IMR-90 (cell line): ENCODE results near the gene STAT5A. TPM values are rescaled to one million over a fixed set of nuclear protein-coding genes. Genes with fewer than 3 reads are reported as not detected.
"Not testable (repeated sequence)": the region's sequence is repeated elsewhere in the genome, so short reads cannot be mapped to it uniquely, and the experiment has no call there.

ENCODE experiments used
- ATAC-seq: fragments of 200-7000 bp; cut with Tn5 transposase; 2 replicates; pipeline ENCODE4 v1.9.1; 2020; ENCODE audit warnings: low read depth, mild to moderate bottlenecking, moderate library complexity
- BruUV-seq: library from RNA; stranded (reverse); fragments of 400-500 nt; replicated peaks from 2 replicates; lab custom pipeline; 2021; lab: Mats Ljungman, UMichigan
- CTCF ChIA-PET: fragments of 300-600 bp; formaldehyde crosslinking; extraction: SDS; loops from one replicate; lab custom pipeline; 2021; ENCODE audit warnings: antibody characterized with exemption; lab: Yijun Ruan, JAX
- POLR2A ChIA-PET: fragments of 300-600 bp; sonication (Branson Sonifier 250); formaldehyde crosslinking; loops from one replicate; lab custom pipeline; 2022; ENCODE audit warnings: antibody characterized with exemption; ENCODE audit not compliant: unreplicated experiment; lab: Charles Lee
- DNase-seq: peaks from one replicate; pipeline ENCODE4 v3.0.0; 2013
- H2AFZ ChIP-seq: replicated peaks from 2 replicates; pipeline ENCODE3; 2013; ENCODE audit warnings: low read length, mild to moderate bottlenecking; ENCODE audit not compliant: poor library complexity
- H2AK5ac ChIP-seq: 2 replicates; pipeline ENCODE4 v1.6.1; 2013; ENCODE audit warnings: low read depth, low read length, inconsistent platforms
- H2AK9ac ChIP-seq: replicated peaks from 2 replicates; pipeline ENCODE3; 2013; ENCODE audit warnings: mild to moderate bottlenecking, low read depth, low read length, moderate library complexity; ENCODE audit not compliant: poor library complexity
- H2BK120ac ChIP-seq: 2 replicates; pipeline ENCODE4 v1.6.1; 2013; ENCODE audit warnings: low read depth, low read length, inconsistent platforms
- H2BK15ac ChIP-seq: 3 replicates; pipeline ENCODE4 v1.6.1; 2013; ENCODE audit warnings: low read depth, low read length, inconsistent platforms
- H2BK20ac ChIP-seq: 2 replicates; pipeline ENCODE4 v1.6.1; 2013; ENCODE audit warnings: low read depth, mild to moderate bottlenecking, inconsistent platforms, low read length, moderate library complexity
- H2BK5ac ChIP-seq: 2 replicates; pipeline ENCODE4 v1.6.1; 2013; ENCODE audit warnings: mild to moderate bottlenecking, low read depth, low read length, inconsistent platforms; ENCODE audit not compliant: poor library complexity, severe bottlenecking
- H3K14ac ChIP-seq: replicated peaks from 2 replicates; pipeline ENCODE4 v1.6.1; 2013; ENCODE audit warnings: low read depth, low read length, inconsistent platforms
- H3K18ac ChIP-seq: 2 replicates; pipeline ENCODE4 v1.6.1; 2013; ENCODE audit warnings: low read depth, low read length, control low read depth
- H3K23ac ChIP-seq: 2 replicates; pipeline ENCODE4 v1.6.1; 2013; ENCODE audit warnings: low read depth, low read length, inconsistent platforms
- H3K27ac ChIP-seq: 2 replicates; pipeline ENCODE4 v1.5.1; 2013; ENCODE audit warnings: mild to moderate bottlenecking, control low read depth, low read length; ENCODE audit not compliant: insufficient read depth
- H3K27me3 ChIP-seq: 2 replicates; pipeline ENCODE4 v1.6.1; 2013; ENCODE audit warnings: low read length; ENCODE audit not compliant: control insufficient read depth, insufficient read depth
- H3K36me3 ChIP-seq: 2 replicates; pipeline ENCODE4 v1.6.1; 2013; ENCODE audit warnings: low read length, mixed read lengths; ENCODE audit not compliant: control insufficient read depth, insufficient read depth
- H3K4ac ChIP-seq: 2 replicates; pipeline ENCODE4 v1.6.1; 2013; ENCODE audit warnings: low read depth, low read length, inconsistent platforms
- H3K4me1 ChIP-seq: 2 replicates; pipeline ENCODE4 v1.6.1; 2013; ENCODE audit warnings: low read length, mixed read lengths; ENCODE audit not compliant: control insufficient read depth, insufficient read depth
- H3K4me2 ChIP-seq: 2 replicates; pipeline ENCODE4 v1.6.1; 2013; ENCODE audit warnings: low read depth, mild to moderate bottlenecking, control low read depth, low read length, moderate library complexity
- H3K4me3 ChIP-seq: 2 replicates; pipeline ENCODE4 v1.5.1; 2013; ENCODE audit warnings: low read depth, mild to moderate bottlenecking, control low read depth, low read length, moderate library complexity; ENCODE audit not compliant: insufficient read depth
- H3K56ac ChIP-seq: 2 replicates; pipeline ENCODE4 v1.6.1; 2013; ENCODE audit warnings: low read length, inconsistent platforms; ENCODE audit not compliant: insufficient read depth; ENCODE audit errors: extremely low read depth
- H3K79me1 ChIP-seq, 2 experiments: 2 replicates each; pipeline ENCODE4 v1.6.1; 2013; ENCODE audit warnings: low read length in 2 of 2, inconsistent platforms in 1 of 2, low read depth in 1 of 2
- H3K9ac ChIP-seq: 2 replicates; pipeline ENCODE4 v1.6.1; 2013; ENCODE audit warnings: low read depth, low read length, control low read depth
- H3K9me1 ChIP-seq: 2 replicates; pipeline ENCODE4 v1.6.1; 2013; ENCODE audit warnings: low read length, inconsistent platforms; ENCODE audit not compliant: insufficient read depth
- H3K9me3 ChIP-seq: 2 replicates; pipeline ENCODE4 v1.6.1; 2013; ENCODE audit warnings: low read length; ENCODE audit not compliant: control insufficient read depth, insufficient read depth
- H4K20me1 ChIP-seq: 2 replicates; pipeline ENCODE4 v1.6.1; 2013; ENCODE audit warnings: low read length, inconsistent platforms; ENCODE audit not compliant: insufficient read depth
- H4K5ac ChIP-seq: 2 replicates; pipeline ENCODE4 v1.6.1; 2013; ENCODE audit warnings: mild to moderate bottlenecking, low read depth, low read length, control low read depth
- H4K8ac ChIP-seq, 2 experiments: 2 replicates each; pipeline ENCODE4 v1.6.1; 2013; ENCODE audit warnings: low read depth in 2 of 2, low read length in 2 of 2, control low read depth in 1 of 2, inconsistent platforms in 1 of 2
- H4K91ac ChIP-seq: 2 replicates; pipeline ENCODE4 v1.6.1; 2013; ENCODE audit warnings: low read depth, low read length, inconsistent platforms; ENCODE audit not compliant: insufficient read depth
- CEBPB ChIP-seq: IDR thresholded peaks from 2 replicates; pipeline ENCODE4 v1.6.1; 2012; ENCODE audit warnings: low read depth, low read length, improper control_type of control experiment
- CHD1 ChIP-seq: IDR thresholded peaks from 2 replicates; pipeline ENCODE4 v1.6.1; 2012; ENCODE audit warnings: low read depth, low read length, improper control_type of control experiment
- FOS ChIP-seq: fragments of 150-350 bp; IDR thresholded peaks from 2 replicates; pipeline ENCODE4 v1.6.1; 2016; ENCODE audit warnings: low read depth, low read length
- MAFK ChIP-seq: IDR thresholded peaks from 2 replicates; pipeline ENCODE4 v1.6.1; 2012; ENCODE audit warnings: low read depth, low read length, improper control_type of control experiment
- MXI1 ChIP-seq: IDR thresholded peaks from 2 replicates; pipeline ENCODE4 v1.6.1; 2012; ENCODE audit warnings: low read depth, mild to moderate bottlenecking, low read length, moderate library complexity, borderline replicate concordance
- SMC3 ChIP-seq: fragments of 150-350 bp; IDR thresholded peaks from 2 replicates; pipeline ENCODE4 v1.6.1; 2016; ENCODE audit warnings: low read depth, mild to moderate bottlenecking, antibody characterized with exemption, low read length, moderate library complexity
- WGBS, 2 experiments: methylation state at CpG; one replicate each; pipeline versions ENCODE4 v1.1.5 to v1.1.7; 2013; ENCODE audit warnings: missing lambda C conversion rate in 2 of 2; ENCODE audit not compliant: insufficient read length in 1 of 2; ENCODE audit errors: extremely low coverage in 2 of 2; 5-methylcytosine and 5-hydroxymethylcytosine counted together
- dilution Hi-C: fragments of 300-500 bp; cut with HindIII; formaldehyde crosslinking; loops from one replicate; pipeline ENCODE4 v1.14.3; 2018; ENCODE audit warnings: low sequenced_read_pairs; ENCODE audit not compliant: unreplicated experiment
- in situ Hi-C: fragments of 300-500 bp; cut with MboI; formaldehyde crosslinking; loops from 3 replicates; pipeline ENCODE4 v1.14.3; 2019; ENCODE audit warnings: low sequenced_read_pairs, inconsistent platforms, mixed read lengths
- intact Hi-C: fragments of 100-400 bp; cut with micrococcal nuclease; formaldehyde crosslinking; loops from 2 replicates; pipeline ENCODE4 v1.10.0; 2022
- polyA plus RNA-seq, 3 experiments: library from polyadenylated mRNA; depleted of rRNA; stranded (reverse); fragments of >200 nt; gene quantifications; 2 replicates each; pipeline ENCODE4 v1.2.3, GENCODE V29; 2012; ENCODE audit warnings: low replicate concordance in 1 of 3
- total RNA-seq: library from RNA; depleted of rRNA; stranded (reverse); fragments of >200 nt; gene quantifications from 2 replicates; pipeline ENCODE4 v1.2.3, GENCODE V29; 2012

STAT5A gene
- total and polyA plus RNA-seq, 2 of the 4 experiments (the other 2 are of a cell fraction), result 1.3 to 1.4 TPM

GRCh38 chr17:42317266-42317845 is 29.1 kb downstream of the STAT5A start:
- no peak overlapping the region for H2AK5ac ChIP-seq
- no peak overlapping the region for H3K14ac ChIP-seq
- no peak overlapping the region for H3K4ac ChIP-seq
- H3K18ac ChIP-seq, result no peak overlapping the region
- H4K91ac ChIP-seq, result no peak overlapping the region
- dilution Hi-C loops, result no loop called here
- DNase-seq, result no peak
- BruUV-seq, result no TSS peak
- TF ChIP-seq SMC3 (no peak), CHD1 (no peak), MXI1 (no peak), FOS (no peak), CEBPB (no peak), MAFK (no peak)
- H3K36me3 ChIP-seq, result peaks cover 67% of the 10 kb centered on the region
- 58% methylated on average over 4 of the region's 5 CpGs; no CpG with 5 or more reads in 1 of the 2 experiments for WGBS, 2 experiments
- H2BK120ac ChIP-seq, result no peak overlapping the region
- H3K23ac ChIP-seq, result no peak overlapping the region
- in situ Hi-C loops, result no loop called here
- ChIA-PET CTCF (interaction anchor here (2.0 kb wide), 1 partner anchor 200 kb away, joined by 5 read pairs; no protein-coding TSS in a partner anchor), POLR2A (interaction anchor here (0.6 kb wide), 1 partner anchor 126 kb away, joined by 3 read pairs; no protein-coding TSS in a partner anchor)
- H3K27me3 ChIP-seq, result no peaks in the 10 kb centered on the region
- H2BK20ac ChIP-seq, result no peak overlapping the region
- peaks cover 12% of the 10 kb centered on the region for H3K4me1 ChIP-seq
- no peak overlapping the region for H4K8ac ChIP-seq
- peaks cover 2% of the 10 kb centered on the region; the same call in 1 of the 2 replicates for H4K20me1 ChIP-seq
- H3K9ac ChIP-seq, result no peak overlapping the region
- intact Hi-C loops, result no loop called here
- peaks cover 24% of the 10 kb centered on the region for H3K9me1 ChIP-seq
- peaks cover 28 to 64% of the 10 kb centered on the region in 2 experiments; a peak in 3 of 4 replicates for H3K79me1 ChIP-seq
- no peaks in the 10 kb centered on the region for H3K9me3 ChIP-seq
- H2AK9ac ChIP-seq, result peak overlapping the region; percentile 17
- H3K27ac ChIP-seq, result no peak overlapping the region
- H2AFZ ChIP-seq, result no peak overlapping the region
- H2BK5ac ChIP-seq, result no peak overlapping the region
- ATAC-seq, result no peak
- no peak overlapping the region for H3K4me3 ChIP-seq
- H3K4me2 ChIP-seq, result no peak overlapping the region
- no peak overlapping the region for H3K56ac ChIP-seq
- no peak overlapping the region for H4K5ac ChIP-seq
- no peak overlapping the region for H2BK15ac ChIP-seq

- H3K9ac ChIP-seq, H3K9me3 ChIP-seq, in situ Hi-C loops, H3K27me3 ChIP-seq, DNase-seq, dilution Hi-C loops, H3K14ac ChIP-seq, H2BK120ac ChIP-seq, intact Hi-C loops, H4K20me1 ChIP-seq, BruUV-seq, H2AK5ac ChIP-seq, H2BK5ac ChIP-seq, ATAC-seq, H3K4ac ChIP-seq, H4K8ac ChIP-seq, H3K56ac ChIP-seq, H3K27ac ChIP-seq, H3K18ac ChIP-seq, H2BK20ac ChIP-seq, H4K91ac ChIP-seq, H3K23ac ChIP-seq, H4K5ac ChIP-seq, H2BK15ac ChIP-seq, H2AFZ ChIP-seq, H3K4me3 ChIP-seq, H2AK9ac ChIP-seq, H3K4me2 ChIP-seq: not testable (repeated sequence)
- CTCF ChIA-PET, result interaction anchor here (2.0 kb wide), 1 partner anchor 200 kb away, joined by 5 read pairs; no protein-coding TSS in a partner anchor
- WGBS, 2 experiments, result no CpG with 5 or more reads among the region's 6 CpGs
- peaks cover 28 to 66% of the 10 kb centered on the region in 2 experiments; a peak in 3 of 4 replicates for H3K79me1 ChIP-seq
- peaks cover 11% of the 10 kb centered on the region for H3K4me1 ChIP-seq
- POLR2A ChIA-PET, result interaction anchor here (0.6 kb wide), 1 partner anchor 127 kb away, joined by 3 read pairs; no protein-coding TSS in a partner anchor
- peaks cover 70% of the 10 kb centered on the region for H3K36me3 ChIP-seq
- H3K9me1 ChIP-seq, result peaks cover 24% of the 10 kb centered on the region
Measured at GRCh38 chr17:42317967-42318366, 29.7 kb downstream of the STAT5A start.
